Mesendoderm (in vitro differentiated cells): ENCODE data around the gene UBASH3A.
"Not testable (repeated sequence)": the region's sequence is repeated elsewhere in the genome, so short reads cannot be mapped to it uniquely, and the experiment has no call there.

ENCODE experiments used
- DNase-seq: peaks from one replicate; pipeline ENCODE4 v3.0.0; 2013
- H2AK5ac ChIP-seq: 2 replicates; pipeline ENCODE4 v1.6.1; 2013; ENCODE audit warnings: low read length, inconsistent platforms
- H2BK120ac ChIP-seq: 2 replicates; pipeline ENCODE4 v1.6.1; 2013; ENCODE audit warnings: low read depth, mild to moderate bottlenecking, low read length, moderate library complexity, mixed read lengths
- H2BK15ac ChIP-seq: replicated peaks from 2 replicates; pipeline ENCODE4 v1.6.1; 2013; ENCODE audit warnings: low read depth, mild to moderate bottlenecking, moderate library complexity
- H2BK5ac ChIP-seq: 2 replicates; pipeline ENCODE4 v1.6.1; 2013; ENCODE audit warnings: low read length, inconsistent platforms
- H3K18ac ChIP-seq: 2 replicates; pipeline ENCODE4 v1.6.1; 2013; ENCODE audit warnings: mild to moderate bottlenecking, low read length, mixed read lengths
- H3K23ac ChIP-seq: one replicate; pipeline ENCODE4 v1.6.1; 2013; ENCODE audit warnings: low read length
- H3K27ac ChIP-seq: 2 replicates; pipeline ENCODE4 v1.5.1; 2013; ENCODE audit warnings: low read depth, mild to moderate bottlenecking, inconsistent platforms, low read length, moderate library complexity
- H3K27me3 ChIP-seq: 2 replicates; pipeline ENCODE4 v1.6.1; 2013; ENCODE audit warnings: low read length, control low read depth, mild to moderate bottlenecking, inconsistent platforms; ENCODE audit not compliant: insufficient read depth, poor library complexity
- H3K36me3 ChIP-seq: 2 replicates; pipeline ENCODE4 v1.6.1; 2013; ENCODE audit warnings: low read length, inconsistent platforms; ENCODE audit not compliant: control insufficient read depth, insufficient read depth
- H3K4ac ChIP-seq: one replicate; pipeline ENCODE4 v1.6.1; 2013; ENCODE audit warnings: low read depth, mild to moderate bottlenecking, low read length, moderate library complexity
- H3K4me1 ChIP-seq: 2 replicates; pipeline ENCODE4 v1.6.1; 2013; ENCODE audit warnings: low read depth, low read length, inconsistent platforms; ENCODE audit not compliant: control insufficient read depth
- H3K4me2 ChIP-seq: 2 replicates; pipeline ENCODE4 v1.6.1; 2013; ENCODE audit warnings: low read length
- H3K4me3 ChIP-seq: 2 replicates; pipeline ENCODE4 v1.5.1; 2013; ENCODE audit warnings: mild to moderate bottlenecking, low read length
- H3K56ac ChIP-seq: one replicate; pipeline ENCODE4 v1.6.1; 2013; ENCODE audit warnings: low read length
- H3K79me1 ChIP-seq: 2 replicates; pipeline ENCODE4 v1.6.1; 2013; ENCODE audit warnings: low read length, inconsistent platforms
- H3K79me2 ChIP-seq: 2 replicates; pipeline ENCODE4 v1.6.1; 2013; ENCODE audit warnings: mild to moderate bottlenecking, low read length; ENCODE audit not compliant: control insufficient read depth, insufficient read depth
- H3K9ac ChIP-seq: 2 replicates; pipeline ENCODE4 v1.6.1; 2013; ENCODE audit warnings: low read length, inconsistent platforms
- H4K5ac ChIP-seq: one replicate; pipeline ENCODE4 v1.6.1; 2013; ENCODE audit warnings: low read length
- H4K8ac ChIP-seq: one replicate; pipeline ENCODE4 v1.6.1; 2013; ENCODE audit warnings: low read depth, mild to moderate bottlenecking, control low read depth, low read length, moderate library complexity
- WGBS: extraction: QIAGEN DNeasy Blood & Tissue Kit; methylation state at CpG from one replicate; pipeline ENCODE4 v1.1.7; 2013; ENCODE audit warnings: low lambda C conversion rate, missing lambda C conversion rate; ENCODE audit not compliant: insufficient coverage; ENCODE audit errors: extremely low coverage; 5-methylcytosine and 5-hydroxymethylcytosine counted together

UBASH3A gene

GRCh38 chr21:42467140-42467983, 63.7 kb downstream of the UBASH3A start:
- no peaks in the 10 kb centered on the region for H3K27me3 ChIP-seq
- H3K56ac ChIP-seq, result peak overlapping the region; percentile 11
- no peak overlapping the region for H3K4me2 ChIP-seq
- no peak overlapping the region for H4K8ac ChIP-seq
- H2BK5ac ChIP-seq, result no peak overlapping the region
- H3K9ac ChIP-seq, result no peak overlapping the region
- peak overlapping the region; percentile 8 for H3K18ac ChIP-seq
- H2BK15ac ChIP-seq, result no peak overlapping the region
- no CpG with 5 or more reads among the region's 12 CpGs for WGBS
- H3K4me3 ChIP-seq, result no peak overlapping the region
- H3K79me1 ChIP-seq, result no peaks in the 10 kb centered on the region
- no peaks in the 10 kb centered on the region for H3K36me3 ChIP-seq
- H4K5ac ChIP-seq, result no peak overlapping the region
- no peak overlapping the region for H2AK5ac ChIP-seq
- H3K79me2 ChIP-seq, result no peaks in the 10 kb centered on the region
- H3K23ac ChIP-seq, result no peak overlapping the region
- H3K27ac ChIP-seq, result no peak overlapping the region
- no peak overlapping the region for H3K4ac ChIP-seq
- DNase-seq, result peak; percentile 88
- H3K4me1 ChIP-seq, result peaks cover 15% of the 10 kb centered on the region
- no peak overlapping the region for H2BK120ac ChIP-seq

DNA sequence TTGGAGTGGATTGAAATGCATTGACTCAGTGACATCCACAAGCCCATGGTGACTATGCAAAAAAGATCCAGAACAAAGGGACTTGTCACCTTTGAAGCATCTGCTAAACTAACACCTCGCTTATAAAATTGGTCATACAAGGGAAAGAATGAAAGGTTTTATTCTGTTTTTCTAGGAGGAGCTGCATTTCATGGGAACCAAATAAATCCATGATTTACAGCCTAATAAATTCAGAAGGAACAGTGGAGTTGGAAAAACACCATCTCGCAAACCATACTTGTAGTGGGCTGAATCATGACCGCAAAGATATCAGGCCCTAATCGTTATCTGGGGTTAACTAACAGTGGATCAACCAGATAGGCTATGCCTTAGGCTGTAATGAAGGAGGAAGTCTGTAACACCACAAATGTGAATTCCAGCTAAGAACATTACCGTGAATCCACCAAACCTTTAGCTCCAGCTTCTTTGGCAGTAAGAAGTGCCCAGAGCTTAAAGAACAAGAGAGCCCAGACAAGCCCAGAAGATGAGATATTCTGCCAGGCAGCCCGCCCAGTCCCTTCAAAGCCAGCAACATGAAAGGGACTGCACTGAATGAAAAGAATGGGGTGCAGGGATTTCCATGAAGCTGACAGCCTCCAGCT, 64.9 kb downstream of the UBASH3A start:
- H3K9ac ChIP-seq, result no peak overlapping the region
- H2BK15ac ChIP-seq, result no peak overlapping the region
- H3K56ac ChIP-seq, result peak overlapping the region; percentile 52
- H2AK5ac ChIP-seq, result no peak overlapping the region
- peak overlapping the region; percentile 0 for H2BK5ac ChIP-seq
- WGBS, result no CpG with 5 or more reads among the region's 6 CpGs
- H3K18ac ChIP-seq, result peak overlapping the region; percentile 32
- no peaks in the 10 kb centered on the region for H3K79me1 ChIP-seq
- H3K23ac ChIP-seq, result no peak overlapping the region
- H3K79me2 ChIP-seq, result no peaks in the 10 kb centered on the region
- H2BK120ac ChIP-seq, result no peak overlapping the region
- DNase-seq, result peak; percentile 76
- no peak overlapping the region for H3K4me3 ChIP-seq
- H4K8ac ChIP-seq, result no peak overlapping the region
- no peak overlapping the region for H3K27ac ChIP-seq
- no peaks in the 10 kb centered on the region for H3K36me3 ChIP-seq
- H3K4me2 ChIP-seq, result no peak overlapping the region
- H3K4ac ChIP-seq, result no peak overlapping the region
- no peak overlapping the region for H4K5ac ChIP-seq
- H3K27me3 ChIP-seq, result no peaks in the 10 kb centered on the region
- H3K4me1 ChIP-seq, result peaks cover 11% of the 10 kb centered on the region

DNA sequence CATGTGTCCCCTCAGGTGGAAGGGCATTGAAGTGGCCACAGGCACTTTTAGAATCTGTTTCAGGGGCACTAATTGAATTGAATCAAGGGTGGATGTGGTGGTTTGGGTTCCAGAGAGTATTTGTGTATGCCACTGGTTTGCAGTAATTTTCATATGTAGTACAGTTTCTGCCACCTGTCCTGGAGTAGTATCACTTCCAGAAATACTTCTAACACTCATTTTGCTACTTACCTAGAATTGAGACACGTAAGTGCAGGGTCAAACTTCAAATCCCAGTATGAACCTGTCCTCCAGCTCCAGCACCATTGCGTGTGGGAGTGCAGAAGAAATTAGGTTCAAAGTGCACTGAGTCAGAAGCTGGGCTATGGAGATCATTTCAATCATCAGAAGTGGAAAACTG, 65.6 kb downstream of the UBASH3A start:
- Histone ChIP-seq H3K18ac (peak overlapping the region; percentile 32), H3K4me2 (no peak overlapping the region), H2BK15ac (no peak overlapping the region), H2AK5ac (peak overlapping the region; percentile 60), H3K4me1 (peaks cover 14% of the 10 kb centered on the region), H3K23ac (peak overlapping the region; percentile 9), H3K79me1 (no peaks in the 10 kb centered on the region), H4K8ac (no peak overlapping the region), H3K79me2 (no peaks in the 10 kb centered on the region), H3K4ac (no peak overlapping the region), H2BK120ac (no peak overlapping the region), H3K27ac (no peak overlapping the region), H3K56ac (peak overlapping the region; percentile 52), H4K5ac (no peak overlapping the region), H2BK5ac (peak overlapping the region; percentile 0), H3K36me3 (no peaks in the 10 kb centered on the region), H3K4me3 (no peak overlapping the region), H3K27me3 (no peaks in the 10 kb centered on the region), H3K9ac (no peak overlapping the region)
- no CpG with 5 or more reads among the region's 2 CpGs for WGBS
- no peak for DNase-seq

GRCh38 chr21:42469726-42470125, 66.0 kb downstream of the UBASH3A start:
- H2BK120ac ChIP-seq, H3K18ac ChIP-seq, H3K4me3 ChIP-seq, H3K23ac ChIP-seq, H3K4ac ChIP-seq, H2BK15ac ChIP-seq, H3K9ac ChIP-seq, DNase-seq, H3K36me3 ChIP-seq, H2BK5ac ChIP-seq, H3K27ac ChIP-seq, H4K5ac ChIP-seq, H3K56ac ChIP-seq, H2AK5ac ChIP-seq, H3K4me2 ChIP-seq, H4K8ac ChIP-seq, H3K79me2 ChIP-seq, H3K79me1 ChIP-seq, H3K27me3 ChIP-seq: not testable (repeated sequence)
- WGBS, result no CpG with 5 or more reads among the region's 4 CpGs
- H3K4me1 ChIP-seq, result peaks cover 14% of the 10 kb centered on the region

DNA sequence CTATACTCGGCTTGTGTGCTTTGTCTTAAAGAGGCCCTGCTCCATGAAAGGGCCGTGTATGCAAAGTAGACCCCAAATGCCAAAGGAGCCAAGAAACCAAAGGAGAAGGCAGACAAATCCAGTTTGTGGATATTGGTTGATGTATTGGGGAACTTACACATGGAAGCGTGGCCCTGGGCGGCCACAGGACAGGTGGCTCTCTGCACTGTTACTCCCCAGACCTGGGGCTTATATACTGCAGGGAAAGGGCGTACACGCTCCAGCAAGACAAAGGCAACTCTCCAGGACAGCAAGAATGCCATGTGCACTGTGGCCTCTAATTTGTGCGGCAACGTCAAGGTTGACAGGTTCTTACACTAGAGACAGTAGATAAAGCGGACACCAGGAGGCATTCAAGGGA, 67.5 kb downstream of the UBASH3A start:
- Histone ChIP-seq H4K8ac (no peak overlapping the region), H3K18ac (no peak overlapping the region), H3K56ac (no peak overlapping the region), H3K79me1 (no peaks in the 10 kb centered on the region), H3K4ac (no peak overlapping the region), H2BK15ac (no peak overlapping the region), H3K27ac (no peak overlapping the region), H3K27me3 (no peaks in the 10 kb centered on the region), H3K79me2 (no peaks in the 10 kb centered on the region), H2BK5ac (no peak overlapping the region), H3K4me1 (peaks cover 13% of the 10 kb centered on the region), H3K4me2 (no peak overlapping the region), H3K4me3 (no peak overlapping the region), H4K5ac (no peak overlapping the region), H3K23ac (no peak overlapping the region), H3K36me3 (no peaks in the 10 kb centered on the region), H2BK120ac (no peak overlapping the region), H3K9ac (no peak overlapping the region), H2AK5ac (no peak overlapping the region)
- no peak for DNase-seq
- WGBS, result no CpG with 5 or more reads among the region's 9 CpGs
